ENCODE measurements around the gene IBA57.

IBA57 gene

GRCh38 chr1:228198977-228199590 lies 33.5 kb downstream of the IBA57 start:
- Histone ChIP-seq H3K4me3 (no peak overlapping the region), H3K27ac (no peak overlapping the region)
- no peak for DNase-seq (ENCODE audit: low spot score)
- no peak for TF ChIP-seq CTCF (IDR thresholded peaks at IDR 0.05)

GRCh38 chr1:228204958-228205357 lies 39.4 kb downstream of the IBA57 start:
- Histone ChIP-seq H3K27ac (no peak overlapping the region), H3K4me3 (no peak overlapping the region)
- TF ChIP-seq CTCF (IDR thresholded peaks at IDR 0.05): no peak
- DNase-seq (ENCODE audit: low spot score): no peak

- no peak for DNase-seq (ENCODE audit: low spot score)
- Histone ChIP-seq H3K27ac (no peak overlapping the region), H3K4me3 (no peak overlapping the region)
- TF ChIP-seq CTCF (IDR thresholded peaks at IDR 0.05): no peak
Measured at GRCh38 chr1:228205526-228206436, 40.2 kb downstream of the IBA57 start.

DNA sequence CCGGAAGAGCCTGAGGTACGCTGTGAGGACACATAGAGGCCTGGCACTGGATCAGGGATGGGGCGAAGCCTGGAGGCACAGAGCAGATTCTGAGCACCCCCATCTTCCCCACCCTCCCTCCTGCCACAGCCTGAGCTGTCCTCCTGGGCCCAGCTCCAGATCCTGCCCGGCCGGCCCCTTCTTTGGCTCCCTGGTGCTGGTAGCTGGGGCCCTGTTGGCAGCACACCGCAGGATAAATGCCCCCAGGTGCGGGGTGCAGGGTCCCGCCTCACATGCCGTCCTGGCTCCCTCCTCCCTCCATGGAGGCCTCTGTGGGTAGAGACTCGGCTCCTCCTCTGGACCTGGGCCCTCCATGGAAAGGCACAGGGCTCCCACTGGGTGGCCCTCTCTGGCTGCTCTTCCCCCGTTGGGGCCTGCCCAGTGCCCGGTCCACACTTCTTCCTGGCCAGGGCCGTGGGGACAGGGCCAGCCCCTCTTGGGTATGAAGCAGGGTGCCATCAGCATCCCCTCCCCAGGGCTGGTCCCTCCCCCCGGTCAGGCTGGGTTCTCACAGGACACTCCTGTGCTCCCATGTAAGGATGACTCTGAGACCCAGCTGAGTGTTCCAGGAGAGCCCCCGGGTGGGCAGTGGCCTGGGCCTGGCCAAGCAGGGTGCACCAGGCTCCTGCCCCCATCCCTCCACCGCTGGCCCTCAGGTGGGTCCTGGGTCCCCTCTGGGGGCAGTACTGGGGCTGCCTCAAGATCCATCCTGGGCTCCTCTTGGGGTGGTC lies 41.2 kb downstream of the IBA57 start:
- H3K4me3 ChIP-seq: no peak overlapping the region
- DNase-seq (ENCODE audit: low spot score): no peak
- H3K27ac ChIP-seq: no peak overlapping the region
- TF ChIP-seq CTCF (IDR thresholded peaks at IDR 0.05): no peak

DNA sequence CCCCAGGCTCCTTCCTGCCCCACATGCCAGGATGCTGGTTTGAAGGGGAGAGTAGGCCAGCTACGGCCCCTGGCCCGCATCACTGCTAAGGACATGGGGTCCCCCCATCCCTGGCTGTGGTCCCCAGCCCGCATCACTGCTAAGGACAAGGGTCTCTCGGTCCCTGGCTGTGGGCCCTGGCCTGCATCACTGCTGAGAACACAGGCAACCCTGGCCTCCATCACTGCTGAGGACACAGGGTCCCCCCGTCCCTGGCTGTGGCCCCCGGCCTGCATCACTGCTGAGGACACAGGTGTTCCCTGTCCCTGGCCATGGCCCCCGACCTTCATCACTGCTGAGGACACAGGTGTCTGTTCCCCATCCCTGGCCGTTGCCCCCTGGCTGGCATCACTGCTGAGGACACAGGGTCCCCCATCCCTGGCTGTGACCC lies 41.8 kb downstream of the IBA57 start:
- no peak for TF ChIP-seq CTCF (IDR thresholded peaks at IDR 0.05)
- no peak for DNase-seq (ENCODE audit: low spot score)
- Histone ChIP-seq H3K4me3 (no peak overlapping the region), H3K27ac (no peak overlapping the region)

DNA sequence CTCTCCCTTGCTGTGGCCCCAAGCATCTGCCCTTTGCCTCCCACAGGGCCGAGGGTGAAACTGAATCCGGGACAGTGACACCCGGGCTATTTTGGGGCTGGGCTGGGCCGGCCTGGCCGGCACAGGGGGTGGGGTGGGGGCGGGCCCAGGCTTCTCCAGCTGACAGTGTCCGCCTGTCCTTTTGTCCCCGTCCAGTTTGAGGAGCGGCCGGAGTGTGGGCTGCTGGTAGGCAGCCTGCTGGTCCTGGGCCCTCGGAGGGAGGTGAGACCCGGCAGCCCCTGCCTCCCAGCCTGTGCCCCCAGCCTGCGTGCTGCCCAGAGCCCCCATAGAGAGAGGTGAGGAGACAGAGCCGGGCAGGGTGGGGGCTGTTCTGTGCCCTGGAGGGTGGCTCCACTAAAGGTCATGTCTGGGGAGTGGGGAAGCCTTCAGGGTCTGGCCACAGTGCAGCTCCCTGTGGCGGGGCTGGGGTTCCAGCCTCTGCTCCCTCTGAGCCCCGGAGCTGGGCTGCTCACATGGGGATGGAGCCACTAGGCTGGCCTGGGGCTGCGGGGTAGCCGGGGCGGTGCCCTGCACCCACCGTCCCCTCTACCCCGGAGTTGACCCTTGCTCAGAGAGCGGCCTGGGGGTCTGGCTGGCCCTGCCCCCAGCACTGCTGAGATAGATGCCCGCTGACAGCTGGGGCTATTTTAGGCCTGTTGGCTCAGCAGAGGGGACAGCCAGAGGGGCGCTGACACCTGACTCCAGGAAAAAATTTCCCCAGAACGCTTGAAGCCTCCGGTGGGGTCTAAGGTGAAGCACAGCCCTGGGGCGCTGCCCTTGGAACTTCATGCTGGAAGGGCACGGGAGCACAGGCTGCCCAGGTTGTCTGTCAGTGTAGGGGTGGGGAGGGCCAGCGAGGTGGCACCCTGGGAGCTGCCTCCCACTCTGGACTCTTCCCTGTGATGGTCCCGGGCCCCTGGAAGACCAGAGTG lies 42.5 kb downstream of the IBA57 start, which contains the start of gene OBSCN:
OBSCN (plus strand) TSS at position 194 of the 971 bp plus-strand sequence. CDS start 3,740 bp downstream, outside the sequence.
- H3K4me3 ChIP-seq: no peak within 1 kb of the TSS
- no peak for DNase-seq (ENCODE audit: low spot score)
- no peak for TF ChIP-seq CTCF (IDR thresholded peaks at IDR 0.05)
- no peak within 1 kb of the TSS for H3K27ac ChIP-seq

Data from coronary artery (tissue), 2 donors.